ENCODE measurements around the gene BTBD16. TPM values are rescaled to one million over a fixed set of nuclear protein-coding genes. Genes with fewer than 3 reads are reported as not detected.

BTBD16 gene
- total RNA-seq, 1 experiment from 2014 or later: 0.82 TPM

DNA sequence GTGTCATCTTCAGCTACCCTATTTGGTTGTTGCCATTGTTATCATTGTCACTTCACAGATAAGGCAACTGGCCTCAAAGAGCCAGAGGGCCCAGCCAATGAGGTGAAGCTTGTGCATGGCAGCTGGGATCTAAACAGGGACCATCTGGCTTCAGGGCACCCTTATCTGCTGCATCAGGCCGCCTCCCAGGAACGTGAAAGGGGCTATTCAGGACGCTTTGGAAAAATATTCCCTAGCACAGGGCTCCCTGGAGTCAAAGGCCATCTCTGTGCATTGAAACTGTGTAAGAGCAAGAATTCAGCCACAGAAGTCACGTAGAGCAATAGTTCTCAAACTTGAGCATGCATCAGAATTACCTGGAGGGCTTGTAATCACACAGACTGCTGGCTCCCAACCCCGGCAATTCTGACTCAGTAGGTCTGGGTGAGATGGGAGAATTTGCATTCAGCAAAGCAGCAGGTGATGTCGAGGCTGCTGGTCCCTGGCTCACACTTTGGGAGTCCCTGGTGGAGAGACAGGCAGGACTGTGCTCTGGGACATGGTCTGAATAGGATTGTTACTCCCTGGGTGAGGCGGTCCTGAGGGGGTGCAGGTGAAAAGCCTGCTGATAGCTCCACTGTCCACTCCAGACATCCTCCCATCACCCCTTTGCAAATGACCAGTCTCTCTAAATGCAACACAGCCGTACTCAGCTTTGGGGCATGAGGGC is 81.9 kb downstream of the BTBD16 start:
- TF ChIP-seq, protein P1, sequence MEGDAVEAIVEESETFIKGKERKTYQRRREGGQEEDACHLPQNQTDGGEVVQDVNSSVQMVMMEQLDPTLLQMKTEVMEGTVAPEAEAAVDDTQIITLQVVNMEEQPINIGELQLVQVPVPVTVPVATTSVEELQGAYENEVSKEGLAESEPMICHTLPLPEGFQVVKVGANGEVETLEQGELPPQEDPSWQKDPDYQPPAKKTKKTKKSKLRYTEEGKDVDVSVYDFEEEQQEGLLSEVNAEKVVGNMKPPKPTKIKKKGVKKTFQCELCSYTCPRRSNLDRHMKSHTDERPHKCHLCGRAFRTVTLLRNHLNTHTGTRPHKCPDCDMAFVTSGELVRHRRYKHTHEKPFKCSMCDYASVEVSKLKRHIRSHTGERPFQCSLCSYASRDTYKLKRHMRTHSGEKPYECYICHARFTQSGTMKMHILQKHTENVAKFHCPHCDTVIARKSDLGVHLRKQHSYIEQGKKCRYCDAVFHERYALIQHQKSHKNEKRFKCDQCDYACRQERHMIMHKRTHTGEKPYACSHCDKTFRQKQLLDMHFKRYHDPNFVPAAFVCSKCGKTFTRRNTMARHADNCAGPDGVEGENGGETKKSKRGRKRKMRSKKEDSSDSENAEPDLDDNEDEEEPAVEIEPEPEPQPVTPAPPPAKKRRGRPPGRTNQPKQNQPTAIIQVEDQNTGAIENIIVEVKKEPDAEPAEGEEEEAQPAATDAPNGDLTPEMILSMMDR (IDR thresholded peaks at IDR 0.05): no peak
- no peak for TF ChIP-seq TCF7L2 (IDR thresholded peaks at IDR 0.05; ENCODE audit: low read depth, low read length)
- TF ChIP-seq POLR2AphosphoS5 (IDR thresholded peaks at IDR 0.05; ENCODE audit: low read depth, low read length): no peak
- TF ChIP-seq, protein P2, sequence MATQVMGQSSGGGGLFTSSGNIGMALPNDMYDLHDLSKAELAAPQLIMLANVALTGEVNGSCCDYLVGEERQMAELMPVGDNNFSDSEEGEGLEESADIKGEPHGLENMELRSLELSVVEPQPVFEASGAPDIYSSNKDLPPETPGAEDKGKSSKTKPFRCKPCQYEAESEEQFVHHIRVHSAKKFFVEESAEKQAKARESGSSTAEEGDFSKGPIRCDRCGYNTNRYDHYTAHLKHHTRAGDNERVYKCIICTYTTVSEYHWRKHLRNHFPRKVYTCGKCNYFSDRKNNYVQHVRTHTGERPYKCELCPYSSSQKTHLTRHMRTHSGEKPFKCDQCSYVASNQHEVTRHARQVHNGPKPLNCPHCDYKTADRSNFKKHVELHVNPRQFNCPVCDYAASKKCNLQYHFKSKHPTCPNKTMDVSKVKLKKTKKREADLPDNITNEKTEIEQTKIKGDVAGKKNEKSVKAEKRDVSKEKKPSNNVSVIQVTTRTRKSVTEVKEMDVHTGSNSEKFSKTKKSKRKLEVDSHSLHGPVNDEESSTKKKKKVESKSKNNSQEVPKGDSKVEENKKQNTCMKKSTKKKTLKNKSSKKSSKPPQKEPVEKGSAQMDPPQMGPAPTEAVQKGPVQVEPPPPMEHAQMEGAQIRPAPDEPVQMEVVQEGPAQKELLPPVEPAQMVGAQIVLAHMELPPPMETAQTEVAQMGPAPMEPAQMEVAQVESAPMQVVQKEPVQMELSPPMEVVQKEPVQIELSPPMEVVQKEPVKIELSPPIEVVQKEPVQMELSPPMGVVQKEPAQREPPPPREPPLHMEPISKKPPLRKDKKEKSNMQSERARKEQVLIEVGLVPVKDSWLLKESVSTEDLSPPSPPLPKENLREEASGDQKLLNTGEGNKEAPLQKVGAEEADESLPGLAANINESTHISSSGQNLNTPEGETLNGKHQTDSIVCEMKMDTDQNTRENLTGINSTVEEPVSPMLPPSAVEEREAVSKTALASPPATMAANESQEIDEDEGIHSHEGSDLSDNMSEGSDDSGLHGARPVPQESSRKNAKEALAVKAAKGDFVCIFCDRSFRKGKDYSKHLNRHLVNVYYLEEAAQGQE (IDR thresholded peaks at IDR 0.05; ENCODE audit: insufficient read depth in 1 of 2, low read depth in 2 of 2, low read length in 1 of 2): no peak
- TF ChIP-seq SIN3A (IDR thresholded peaks at IDR 0.05; ENCODE audit: borderline replicate concordance, insufficient read depth, low read depth, low read length): no peak
- no peaks in the 10 kb centered on the region for H3K9me3 ChIP-seq (ENCODE audit: control insufficient read depth, insufficient read depth, low read depth, low read length)
- H3K4me3 ChIP-seq (ENCODE audit: low read depth in 2 of 2, low read length in 2 of 2): no peak overlapping the region
- no peak for ATAC-seq
- ChIA-PET CTCF (interaction anchor here (1.2 kb wide), 1 partner anchor 54 kb away, joined by 4 read pairs; no protein-coding TSS in a partner anchor), POLR2A (interaction anchor here (0.5 kb wide), 1 partner anchor 520 kb away, joined by 3 read pairs; no protein-coding TSS in a partner anchor)
- intact Hi-C loops (cut with micrococcal nuclease; ENCODE audit: unreplicated experiment) (no loop called here), in situ Hi-C loops (cut with HindIII; ENCODE audit: low pct_unique_long_range_greater_than_20kb, low sequenced_read_pairs) (no loop called here)
- BruUV-seq (replicated peaks): no TSS peak
- no peaks in the 10 kb centered on the region for H3K27me3 ChIP-seq (ENCODE audit: control insufficient read depth, insufficient read depth, low read length)
- H3K4me1 ChIP-seq (ENCODE audit: control insufficient read depth, insufficient read depth, low read length): 0 out of 2 replicates have a peak, but pooled peaks cover 3% of the 10 kb centered on the region
- no peak for DNase-seq (ENCODE audit: low read depth, low spot score)
- H3K27ac ChIP-seq (ENCODE audit: low read length): no peak overlapping the region
- no peaks in the 10 kb centered on the region for H3K36me3 ChIP-seq (ENCODE audit: control insufficient read depth, insufficient read depth, low read length)

GRCh38 chr10:122354383-122354782 is 83.3 kb downstream of the BTBD16 start:
- no peak overlapping the region for H3K4me3 ChIP-seq (ENCODE audit: low read depth in 2 of 2, low read length in 2 of 2)
- POLR2A ChIA-PET: no interaction called here
- no peaks in the 10 kb centered on the region for H3K4me1 ChIP-seq (ENCODE audit: control insufficient read depth, insufficient read depth, low read length)
- ATAC-seq (no peak), DNase-seq (ENCODE audit: low read depth, low spot score) (no peak)
- no peaks in the 10 kb centered on the region for H3K27me3 ChIP-seq (ENCODE audit: control insufficient read depth, insufficient read depth, low read length)
- intact Hi-C loops (cut with micrococcal nuclease; ENCODE audit: unreplicated experiment) (no loop called here), in situ Hi-C loops (cut with HindIII; ENCODE audit: low pct_unique_long_range_greater_than_20kb, low sequenced_read_pairs) (no loop called here)
- no peaks in the 10 kb centered on the region for H3K36me3 ChIP-seq (ENCODE audit: control insufficient read depth, insufficient read depth, low read length)
- H3K9me3 ChIP-seq (ENCODE audit: control insufficient read depth, insufficient read depth, low read depth, low read length): no peaks in the 10 kb centered on the region
- BruUV-seq (replicated peaks): no TSS peak
- TF ChIP-seq, protein P1 (IDR thresholded peaks at IDR 0.05): no peak
- TF ChIP-seq, protein P2 (IDR thresholded peaks at IDR 0.05; ENCODE audit: insufficient read depth in 1 of 2, low read depth in 2 of 2, low read length in 1 of 2): no peak
- TF ChIP-seq TCF7L2 (IDR thresholded peaks at IDR 0.05; ENCODE audit: low read depth, low read length) (no peak), POLR2AphosphoS5 (IDR thresholded peaks at IDR 0.05; ENCODE audit: low read depth, low read length) (no peak), SIN3A (IDR thresholded peaks at IDR 0.05; ENCODE audit: borderline replicate concordance, insufficient read depth, low read depth, low read length) (no peak)
- no peak overlapping the region for H3K27ac ChIP-seq (ENCODE audit: low read length)
- CTCF ChIA-PET: no interaction called here

Measured in Panc1 (cell line).